ENCODE data around the gene PTPN22.

Gene PTPN22

GRCh38 chr1:113793878-113794834 lies 77.4 kb downstream of the PTPN22 start:
- DNase-seq = no peak

DNA sequence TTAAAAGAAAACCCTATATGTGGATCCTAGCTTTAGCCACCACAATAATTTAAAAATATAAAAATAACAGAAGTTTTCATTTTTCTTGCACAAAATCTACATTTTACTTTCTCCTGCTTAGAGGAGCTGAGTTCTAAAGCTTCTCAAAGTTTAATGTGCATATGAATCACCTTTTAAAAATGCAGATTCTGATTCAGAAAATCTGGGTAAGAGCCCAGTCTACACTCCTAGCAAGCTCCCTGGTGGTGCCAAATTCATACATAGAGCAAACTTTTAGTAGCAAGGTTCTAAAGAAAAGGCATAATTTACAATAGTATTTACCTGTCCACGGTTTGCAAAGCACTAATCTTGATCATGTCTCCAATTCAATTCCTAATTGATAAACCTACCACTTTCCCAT lies 78.5 kb downstream of the PTPN22 start:
- DNase-seq = no peak

- DNase-seq = no peak
These were observed 79.0 kb downstream of the PTPN22 start for GRCh38 chr1:113792471-113792870.

- no peak for DNase-seq
These were observed 82.7 kb downstream of the PTPN22 start for GRCh38 chr1:113788802-113789201.

DNA sequence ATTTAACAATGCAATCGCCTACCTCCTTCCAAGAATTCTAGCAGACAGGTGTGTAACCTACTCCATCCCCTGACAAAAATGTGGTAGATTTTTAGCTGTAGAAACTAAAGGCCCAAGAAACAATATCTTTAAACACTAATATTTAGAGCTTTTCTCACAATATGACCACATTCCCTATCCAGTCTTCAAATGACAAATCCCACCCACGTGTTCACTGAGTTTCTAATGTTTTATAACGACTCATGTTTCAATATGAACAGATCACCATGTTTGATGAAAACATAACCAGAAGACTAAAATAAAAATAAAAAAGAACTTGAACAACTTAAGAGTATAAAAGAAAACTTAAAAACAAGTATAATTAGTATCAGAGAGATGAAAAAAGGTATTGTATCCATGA lies 83.8 kb downstream of the PTPN22 start:
- no peak for DNase-seq

DNA sequence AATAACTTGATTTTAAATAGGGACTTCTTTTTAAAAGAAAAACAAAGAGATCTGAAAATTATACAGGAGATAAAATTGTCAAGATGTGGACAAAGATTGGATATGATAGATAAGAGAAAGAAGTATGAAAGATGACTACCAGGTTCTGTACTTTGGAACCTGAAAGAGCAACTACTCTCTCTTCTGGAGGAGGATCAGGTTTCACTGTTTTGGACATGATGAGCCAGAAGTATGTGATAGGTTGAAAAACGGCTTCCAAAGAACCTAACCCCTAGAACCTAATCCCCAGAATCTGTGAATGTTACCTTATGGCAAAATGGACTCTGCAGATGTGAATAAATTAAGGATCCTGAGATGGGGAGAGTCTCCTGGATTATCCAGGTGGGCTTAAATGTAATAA lies 85.4 kb downstream of the PTPN22 start:
- no peak for DNase-seq

- DNase-seq = no peak
These were observed 87.3 kb downstream of the PTPN22 start for GRCh38 chr1:113784104-113784779.

GRCh38 chr1:113783254-113784103 lies 88.0 kb downstream of the PTPN22 start:
- DNase-seq = no peak

GRCh38 chr1:113782406-113782805 lies 89.1 kb downstream of the PTPN22 start:
- no peak for DNase-seq

DNA sequence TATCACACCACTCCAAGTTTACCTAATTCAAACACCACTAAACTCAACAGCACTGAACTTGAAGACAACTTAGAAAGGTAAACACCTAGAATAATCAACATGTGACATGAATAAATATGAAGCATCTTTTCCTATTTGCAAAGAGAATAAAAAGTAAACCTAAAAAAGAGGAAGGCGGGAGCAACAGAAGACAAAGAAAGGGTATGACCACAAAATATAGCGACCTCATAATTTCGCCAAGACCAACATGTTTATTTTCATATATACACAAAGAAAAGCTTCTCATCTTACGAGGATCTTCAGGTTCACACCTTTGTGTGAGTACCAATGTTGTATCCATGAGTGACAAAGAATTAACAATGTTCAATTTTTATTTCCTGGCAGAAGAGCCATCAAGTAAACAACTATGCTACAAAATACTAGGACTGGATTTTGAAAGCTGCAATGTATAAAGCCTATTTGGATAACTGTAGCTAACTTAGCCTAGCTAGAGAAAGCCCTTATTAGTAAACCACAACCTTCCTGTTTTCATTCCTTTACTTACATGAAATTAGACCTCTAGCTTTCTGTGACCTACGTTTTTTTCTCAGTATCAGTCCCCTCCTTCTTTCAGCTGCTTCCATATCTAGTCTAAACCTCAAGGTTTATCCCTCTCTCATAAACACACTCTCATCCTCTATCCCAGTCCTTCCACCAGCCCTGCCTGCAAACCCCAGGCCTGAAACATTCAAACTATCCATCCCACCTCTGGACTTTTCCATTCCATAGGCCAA lies 91.0 kb downstream of the PTPN22 start:
- DNase-seq = no peak

GRCh38 chr1:113779542-113779941 lies 92.0 kb downstream of the PTPN22 start:
- DNase-seq = no peak

GRCh38 chr1:113777561-113777960 lies 94.0 kb downstream of the PTPN22 start:
- no peak for DNase-seq

GRCh38 chr1:113770031-113770430 lies 101.5 kb downstream of the PTPN22 start:
- no peak for DNase-seq

DNA sequence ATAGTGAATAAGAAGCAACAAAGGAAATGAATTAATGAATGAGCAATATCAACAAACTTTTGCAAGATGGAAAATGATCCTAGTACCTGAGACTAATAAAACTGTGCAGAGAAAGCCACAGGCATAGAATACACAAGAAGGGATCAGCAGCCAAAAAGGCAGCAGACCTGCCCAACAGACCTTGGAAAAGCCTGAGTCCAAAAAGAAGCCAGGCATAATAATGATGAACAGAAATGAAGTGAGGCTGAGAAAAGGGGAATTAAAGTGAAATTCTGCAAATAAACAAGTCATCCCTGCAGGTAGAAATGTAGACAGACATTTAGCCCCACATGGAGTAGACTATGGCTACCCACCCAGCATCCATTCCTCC lies 101.9 kb downstream of the PTPN22 start:
- DNase-seq = no peak

DNA sequence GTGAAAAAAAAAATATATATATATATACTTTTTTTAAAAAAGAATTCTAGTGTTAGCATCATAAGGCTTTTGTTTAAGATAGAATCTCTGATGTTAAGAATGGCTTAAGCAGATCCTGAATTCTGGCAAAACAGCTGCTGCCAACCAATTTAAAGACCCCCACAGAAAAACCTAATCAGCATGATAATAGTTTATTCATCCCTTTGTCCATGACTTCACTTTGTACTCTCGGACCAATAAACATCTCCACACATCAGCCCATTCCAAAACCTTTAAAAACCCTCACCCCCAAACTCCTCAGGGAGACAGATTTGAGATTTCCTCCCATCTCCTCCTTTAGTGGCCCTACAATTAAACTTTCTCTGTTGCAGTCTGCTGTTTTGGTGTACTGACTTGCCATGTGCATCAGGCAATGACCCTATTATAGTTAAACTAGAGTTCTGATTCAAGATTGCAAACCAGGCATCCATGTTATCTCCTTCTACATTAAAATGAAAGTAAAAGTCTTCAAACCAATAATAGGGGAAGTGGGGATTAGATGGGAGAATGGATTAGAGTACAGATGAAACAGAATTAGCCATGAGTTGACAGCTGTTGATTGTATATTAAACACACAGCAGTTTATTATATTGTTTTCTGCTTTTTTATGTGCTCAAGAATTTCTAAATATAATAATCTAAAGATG lies 102.5 kb downstream of the PTPN22 start:
- DNase-seq = no peak

GRCh38 chr1:113765306-113766230 lies 105.9 kb downstream of the PTPN22 start:
- no peak for DNase-seq
